ENCODE measurements around the gene OSBPL2.

Gene OSBPL2

DNA sequence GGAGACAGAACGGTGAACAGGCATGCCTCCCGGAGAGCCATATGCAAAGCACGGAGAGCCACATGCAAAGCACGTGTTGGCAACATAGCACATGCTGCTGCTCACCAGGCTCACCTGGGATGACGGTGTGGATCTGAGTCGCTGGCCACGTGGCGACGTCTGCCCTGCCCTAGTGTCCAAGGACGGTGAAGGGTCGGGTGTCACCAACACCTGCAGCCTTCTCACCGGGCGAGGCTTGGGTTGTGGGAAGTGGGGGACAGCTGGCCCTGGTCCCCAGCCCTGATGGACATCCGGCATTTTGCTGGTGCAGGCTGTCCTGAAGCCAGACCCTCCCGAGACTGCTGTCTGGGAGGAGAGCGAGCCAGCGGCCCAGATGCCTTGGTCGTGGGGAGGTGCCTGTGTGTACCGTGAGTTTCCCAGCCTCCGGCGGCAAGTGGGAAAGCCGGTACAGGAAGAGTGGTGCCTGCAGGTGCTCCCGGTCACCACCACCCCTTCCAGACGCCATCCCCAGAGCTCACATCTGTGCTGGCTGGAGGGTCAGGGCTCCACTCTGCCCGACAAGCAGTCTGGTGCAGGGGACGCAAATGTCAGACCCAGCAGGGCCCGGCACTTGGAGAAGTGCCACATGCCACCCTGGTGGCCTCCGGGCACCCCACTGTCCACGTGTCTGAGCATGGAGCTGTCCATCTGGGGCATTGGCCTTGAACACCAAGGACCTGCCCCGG is 58.6 kb downstream of the OSBPL2 start:
- in situ Hi-C loops (cut with HindIII; ENCODE audit: low sequenced_read_pairs): loop anchor here (10.0 kb wide), 3 partner anchors 88 to 248 kb away; partner anchors contain the start of gene RPS21

DNA sequence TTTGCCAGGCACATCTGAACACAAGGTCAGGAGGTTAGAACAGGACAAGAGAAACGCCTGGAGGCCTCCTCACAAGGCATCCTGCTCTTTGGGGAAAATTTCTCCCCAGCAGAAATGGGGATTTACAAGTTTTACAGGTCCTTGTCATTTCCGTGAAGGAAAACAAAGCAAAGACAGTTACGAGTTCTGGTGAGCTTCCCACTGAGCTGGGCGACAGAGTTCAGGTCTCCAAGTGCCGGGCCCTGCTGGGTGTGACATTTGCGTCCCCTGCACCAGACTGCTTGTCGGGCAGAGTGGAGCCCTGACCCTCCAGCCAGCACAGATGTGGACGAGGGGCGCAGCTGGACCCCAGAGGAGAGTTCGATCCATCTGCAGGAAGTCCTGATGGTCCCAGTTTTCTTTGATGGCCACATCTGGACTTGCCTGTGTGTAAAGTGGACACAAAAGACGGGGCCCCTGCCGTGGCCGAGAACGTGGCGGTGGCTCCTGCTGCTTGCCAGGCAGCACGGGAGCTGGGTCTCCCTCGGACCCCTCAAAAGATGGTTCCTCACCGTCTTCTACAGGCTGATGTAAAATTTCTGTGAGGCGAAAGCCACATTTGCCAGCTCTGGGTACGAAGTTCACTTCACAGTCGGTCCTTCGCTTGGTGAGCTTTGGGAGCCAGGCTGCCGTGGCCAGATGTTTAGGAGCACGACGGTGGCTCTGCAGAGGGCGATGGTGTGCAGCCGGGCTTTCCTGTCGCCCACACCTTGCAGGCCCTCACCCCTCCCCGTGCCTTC is 59.3 kb downstream of the OSBPL2 start:
- in situ Hi-C loops (cut with HindIII; ENCODE audit: low sequenced_read_pairs): loop anchor here (10.0 kb wide), 3 partner anchors 87 to 247 kb away; partner anchors contain the start of gene RPS21

DNA sequence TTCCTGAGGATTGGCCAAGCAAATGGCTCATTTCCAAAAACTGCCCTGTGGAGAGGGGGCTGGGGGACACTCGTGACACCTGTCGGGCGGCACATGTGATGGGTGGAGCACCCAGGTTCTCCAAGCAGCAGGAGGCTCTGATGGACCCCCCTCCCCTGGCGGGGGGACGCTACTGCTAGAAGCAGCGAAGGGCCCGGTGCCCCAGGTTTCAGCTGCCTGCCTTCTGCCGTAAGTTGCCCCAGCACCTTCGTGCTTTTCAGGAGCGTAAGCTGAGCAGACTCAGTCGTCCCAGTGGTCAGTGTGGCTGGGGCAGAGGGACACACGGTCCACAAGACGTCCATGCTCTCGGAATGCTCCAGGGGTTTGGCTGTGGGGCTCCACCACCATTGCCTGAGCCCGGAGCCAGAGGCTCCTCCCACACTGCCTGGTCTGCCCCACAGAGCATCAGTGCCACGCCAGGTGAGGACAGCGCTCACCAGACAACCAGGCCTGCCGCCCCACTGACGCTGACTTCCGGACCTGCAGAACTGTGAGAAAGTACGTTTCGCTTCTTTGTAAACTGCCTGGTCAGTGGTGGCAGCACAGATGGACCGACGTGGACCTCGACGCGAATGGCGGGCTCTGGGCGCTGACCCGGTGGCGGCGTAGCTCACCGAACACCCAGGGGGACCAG is 60.4 kb downstream of the OSBPL2 start:
- in situ Hi-C loops (cut with HindIII; ENCODE audit: low sequenced_read_pairs): loop anchor here (10.0 kb wide), 3 partner anchors 86 to 246 kb away; partner anchors contain the start of gene RPS21

DNA sequence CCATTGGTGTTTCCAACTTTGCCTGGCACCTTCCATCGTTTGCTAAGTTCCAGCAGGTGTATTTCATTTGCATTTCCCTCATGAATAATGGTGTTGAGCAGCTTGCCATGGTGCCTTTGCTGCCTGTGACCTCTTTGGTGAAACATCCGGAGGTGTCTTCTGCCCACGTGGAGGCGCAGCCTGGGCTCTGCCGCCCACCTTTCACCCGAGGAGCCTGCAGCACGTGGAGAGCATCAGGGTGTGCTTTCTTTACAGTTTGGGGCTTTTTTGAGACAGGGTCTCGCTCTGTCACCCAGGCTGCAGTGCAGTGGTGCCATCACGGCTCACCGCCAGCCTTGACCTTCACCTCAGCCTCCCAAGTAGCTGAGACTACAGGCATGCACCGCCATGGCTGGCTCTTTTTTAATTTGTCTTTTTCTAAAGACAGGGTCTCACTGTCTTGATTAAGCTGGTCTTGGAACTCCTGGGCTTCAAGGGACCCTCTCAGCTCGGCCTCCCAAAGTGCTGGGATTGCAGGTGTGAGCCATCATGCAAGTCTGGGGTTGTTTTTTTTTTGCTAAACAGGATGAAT is 61.4 kb downstream of the OSBPL2 start:
- in situ Hi-C loops (cut with HindIII; ENCODE audit: low sequenced_read_pairs): loop anchor here (10.0 kb wide), 3 partner anchors 85 to 245 kb away; partner anchors contain the start of gene RPS21

DNA sequence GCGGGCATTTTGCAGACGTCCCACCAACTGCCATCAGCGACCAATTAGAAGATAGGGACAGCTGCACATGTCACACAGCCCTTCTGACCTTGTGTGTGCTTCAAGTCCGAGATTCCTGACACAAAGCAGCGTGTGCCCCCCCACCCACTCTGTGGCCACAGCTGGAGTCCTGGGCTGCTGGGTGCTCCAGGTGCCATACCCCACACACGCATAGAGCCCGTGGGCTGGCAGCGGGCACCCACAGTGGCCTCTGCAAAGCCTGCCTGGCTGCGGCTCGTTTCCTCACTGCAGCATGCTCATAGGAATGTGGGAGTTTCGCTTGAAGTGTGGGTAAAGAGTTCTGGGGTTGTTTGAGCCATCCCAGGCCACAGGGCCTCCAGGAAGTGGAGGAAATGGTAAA is 62.0 kb downstream of the OSBPL2 start:
- in situ Hi-C loops (cut with HindIII; ENCODE audit: low sequenced_read_pairs): no loop called here

DNA sequence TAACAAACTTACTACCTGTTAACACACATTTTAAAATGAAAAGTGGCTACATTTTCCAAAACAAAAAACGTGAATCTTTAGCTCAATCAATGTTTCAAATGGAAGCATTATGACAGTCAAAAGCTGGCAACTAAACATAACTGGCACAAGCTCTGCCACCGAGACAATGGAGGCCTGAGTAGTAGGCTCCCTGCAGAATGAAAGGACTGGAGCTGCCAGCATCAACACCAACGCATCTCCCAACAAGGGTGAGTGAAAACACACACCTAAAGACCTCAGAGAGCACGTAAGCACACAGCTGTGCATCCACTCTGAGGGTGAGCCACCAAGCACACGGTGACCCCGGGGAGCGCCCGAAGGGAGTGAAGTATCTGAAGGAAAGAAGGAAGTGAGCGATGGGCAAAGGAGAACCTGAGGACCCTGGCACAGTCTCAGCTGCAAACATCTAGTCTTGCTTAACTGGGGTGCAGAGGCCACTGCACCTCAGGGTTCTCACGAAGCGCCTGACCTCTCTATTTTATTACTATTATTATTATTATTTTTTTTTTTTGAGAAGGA is 62.9 kb downstream of the OSBPL2 start:
- in situ Hi-C loops (cut with HindIII; ENCODE audit: low sequenced_read_pairs): no loop called here

DNA sequence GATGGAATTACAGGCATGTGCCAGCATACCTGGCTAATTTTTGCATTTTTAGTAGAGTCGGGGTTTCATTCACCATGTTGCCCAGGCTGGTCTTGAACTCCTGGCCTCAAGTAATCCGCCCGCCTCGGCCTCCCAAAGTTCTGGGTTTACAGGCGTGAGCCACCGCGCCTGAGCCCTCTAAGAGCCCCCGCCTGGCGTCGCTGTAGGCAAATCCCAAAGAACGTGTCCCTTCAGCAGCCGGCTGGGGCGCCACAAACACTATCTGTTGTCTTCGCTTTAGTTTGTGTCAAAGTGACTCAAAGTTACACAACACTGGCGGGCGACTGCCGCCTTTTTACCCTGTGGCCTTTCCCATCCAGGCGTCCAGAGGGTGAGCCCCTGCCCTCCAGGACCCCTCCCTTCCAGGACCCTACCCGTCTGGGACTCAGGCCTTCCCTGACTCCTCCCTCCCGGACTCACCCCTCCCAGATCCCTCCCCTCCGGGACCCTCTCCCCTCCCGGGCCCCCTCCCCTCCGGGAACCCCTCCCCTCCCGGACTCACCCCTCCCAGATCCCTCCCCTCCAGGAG is 63.5 kb downstream of the OSBPL2 start:
- in situ Hi-C loops (cut with HindIII; ENCODE audit: low sequenced_read_pairs): no loop called here

DNA sequence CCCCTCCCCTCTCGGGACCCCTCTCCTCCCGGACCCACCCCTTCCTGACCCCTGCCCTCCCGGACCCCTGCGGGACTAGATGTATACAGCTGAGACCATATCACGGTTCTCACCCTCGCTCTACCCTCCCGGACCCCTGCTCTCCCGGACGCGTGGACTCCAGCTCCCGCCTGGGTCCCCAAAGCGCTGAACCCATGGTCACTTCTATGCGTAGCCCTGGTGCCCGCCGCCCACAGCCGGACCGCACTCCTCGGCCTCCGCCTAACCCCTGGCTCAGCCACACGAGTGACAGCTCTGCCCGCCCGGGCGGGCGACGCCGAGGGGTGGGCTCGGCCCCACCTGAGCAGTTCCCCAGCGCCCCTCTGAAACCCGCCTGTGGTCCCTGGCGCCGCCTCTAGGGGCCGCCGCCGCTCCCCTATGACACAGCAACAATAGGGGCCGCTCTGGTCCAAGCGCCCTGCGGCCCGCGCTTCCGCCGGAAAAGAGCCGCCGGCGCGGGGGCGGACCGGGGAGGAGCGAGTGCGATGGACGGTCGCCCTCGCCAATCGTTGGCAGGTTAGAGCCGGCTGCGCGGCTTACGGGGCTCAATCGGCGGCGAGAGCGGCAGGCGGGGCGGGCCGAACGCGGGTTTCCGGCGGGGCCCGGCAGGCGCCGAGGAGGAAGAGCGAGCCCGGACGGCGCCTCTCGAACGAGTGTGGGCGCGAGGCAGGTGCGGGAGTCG is 64.2 kb downstream of the OSBPL2 start, which contains the start of gene ADRM1:
Gene ADRM1 (plus strand): TSS at position 657 of the 721 bp plus-strand sequence. CDS start 572 bp downstream, outside the sequence.
- in situ Hi-C loops (cut with HindIII; ENCODE audit: low sequenced_read_pairs): no loop called here

DNA sequence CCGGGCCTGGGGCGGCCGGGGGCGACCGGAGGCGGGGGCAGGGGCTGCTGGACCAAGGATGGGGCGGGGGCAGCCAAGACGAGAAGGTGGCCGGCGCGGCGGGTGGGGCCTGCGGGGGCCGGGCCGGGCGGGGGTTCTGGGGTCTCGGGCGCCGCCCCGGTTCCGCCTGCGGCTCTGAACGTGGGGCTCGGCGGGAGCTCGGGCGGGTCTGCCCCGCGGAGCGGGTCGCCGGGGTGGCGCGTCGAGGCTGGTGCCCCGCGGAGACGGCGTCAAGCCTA is 64.7 kb downstream of the OSBPL2 start:
- in situ Hi-C loops (cut with HindIII; ENCODE audit: low sequenced_read_pairs): no loop called here

DNA sequence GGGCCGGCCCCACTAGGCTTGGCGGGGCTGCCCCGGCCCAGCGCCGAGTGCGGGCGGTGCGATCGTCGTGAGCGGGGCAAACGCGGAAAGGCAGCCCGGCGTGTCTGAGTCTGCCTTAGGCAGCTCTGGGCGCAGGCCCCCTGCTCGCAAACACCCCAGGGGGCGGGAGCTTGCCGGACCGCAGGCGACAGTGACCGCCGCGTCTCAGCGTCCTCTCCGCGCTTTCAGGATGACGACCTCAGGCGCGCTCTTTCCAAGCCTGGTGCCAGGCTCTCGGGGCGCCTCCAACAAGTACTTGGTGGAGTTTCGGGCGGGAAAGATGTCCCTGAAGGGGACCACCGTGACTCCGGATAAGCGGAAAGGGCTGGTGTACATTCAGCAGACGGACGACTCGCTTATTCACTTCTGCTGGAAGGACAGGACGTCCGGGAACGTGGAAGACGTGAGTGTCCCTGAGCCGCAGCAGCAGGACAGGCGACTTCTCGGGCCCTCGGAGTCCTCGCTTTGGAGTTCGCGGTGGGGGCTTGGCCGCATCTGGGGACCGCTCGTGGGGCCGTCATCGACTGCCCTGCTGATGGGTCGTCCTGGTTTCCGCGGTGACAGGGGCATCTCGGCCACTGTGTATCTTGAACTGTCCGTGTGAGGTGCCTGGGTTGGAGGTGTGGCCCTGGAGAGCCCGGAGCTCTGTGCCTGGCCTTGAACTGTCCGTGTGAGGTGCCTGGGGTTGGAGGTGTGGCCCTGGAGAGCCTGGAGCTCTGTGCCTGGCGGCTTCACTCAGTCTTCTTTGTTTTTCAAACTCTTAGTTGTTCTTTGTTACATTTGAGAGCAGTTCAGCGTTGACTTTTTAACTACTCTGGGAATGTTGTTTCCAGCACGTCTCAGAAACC is 65.3 kb downstream of the OSBPL2 start:
- in situ Hi-C loops (cut with HindIII; ENCODE audit: low sequenced_read_pairs): no loop called here

DNA sequence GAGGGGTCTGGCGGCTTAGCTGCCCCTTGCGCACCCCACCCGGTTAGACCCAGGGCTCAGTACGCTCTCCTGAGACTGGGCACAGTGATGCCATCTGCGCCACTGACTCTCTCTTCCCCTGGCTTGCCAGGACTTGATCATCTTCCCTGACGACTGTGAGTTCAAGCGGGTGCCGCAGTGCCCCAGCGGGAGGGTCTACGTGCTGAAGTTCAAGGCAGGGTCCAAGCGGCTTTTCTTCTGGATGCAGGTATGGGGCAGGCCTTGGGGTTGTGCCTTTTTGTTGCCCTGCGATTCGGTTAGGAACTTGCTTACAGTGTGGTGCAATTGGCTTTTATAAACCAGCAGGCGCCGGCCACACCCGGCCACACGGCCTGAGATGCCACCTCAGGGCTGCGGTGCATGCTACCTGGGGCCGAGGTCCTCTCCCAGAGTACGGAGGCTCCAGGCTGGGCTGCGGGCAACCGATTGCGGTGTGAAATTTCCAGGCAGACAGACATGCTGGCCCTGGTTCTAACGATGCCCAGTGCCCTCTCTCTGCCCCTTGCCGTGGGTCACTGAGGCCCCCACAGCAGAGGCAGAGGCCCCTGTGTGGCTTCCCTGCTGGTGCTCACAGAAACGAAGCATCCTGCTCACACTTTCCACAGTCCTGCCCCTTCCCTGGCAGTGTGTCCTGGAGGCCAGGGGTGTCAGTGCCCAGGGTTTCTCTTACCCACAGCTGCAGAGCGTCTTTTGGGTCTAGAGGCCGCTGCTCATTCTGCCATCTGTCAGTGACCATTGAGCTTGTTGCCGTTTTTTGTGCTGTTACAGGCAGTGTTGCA is 66.2 kb downstream of the OSBPL2 start:
- in situ Hi-C loops (cut with HindIII; ENCODE audit: low sequenced_read_pairs): no loop called here

DNA sequence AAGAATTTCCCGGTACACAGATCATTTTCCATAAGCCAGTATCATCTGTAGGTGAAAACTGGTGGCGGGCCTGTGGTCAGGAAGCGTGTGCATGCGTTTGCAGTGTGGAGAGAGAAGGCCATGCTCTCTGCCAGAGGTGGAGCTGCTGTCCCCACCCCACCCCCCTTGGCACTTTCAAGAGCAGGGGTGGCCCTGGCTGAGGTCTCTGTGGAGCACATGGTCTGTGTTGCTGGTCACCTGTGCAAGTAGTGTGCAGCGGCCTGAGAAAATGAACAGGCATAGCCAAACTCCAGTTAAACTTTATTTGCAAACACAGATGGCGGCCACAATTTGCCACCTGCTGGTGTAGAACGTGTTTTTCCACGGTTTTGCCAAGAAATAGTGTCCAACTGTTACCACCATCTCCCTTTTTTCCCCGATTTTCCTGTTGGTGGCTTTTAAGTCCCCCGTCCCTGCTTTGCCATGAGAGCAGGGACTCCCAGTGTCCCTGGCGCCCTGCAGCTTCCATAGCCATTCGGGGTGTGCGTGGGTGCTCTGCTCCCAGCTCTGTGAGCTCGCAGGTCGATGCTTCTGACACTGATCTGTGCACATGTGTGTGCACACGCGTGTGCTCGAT is 66.9 kb downstream of the OSBPL2 start:
- in situ Hi-C loops (cut with HindIII; ENCODE audit: low sequenced_read_pairs): no loop called here

DNA sequence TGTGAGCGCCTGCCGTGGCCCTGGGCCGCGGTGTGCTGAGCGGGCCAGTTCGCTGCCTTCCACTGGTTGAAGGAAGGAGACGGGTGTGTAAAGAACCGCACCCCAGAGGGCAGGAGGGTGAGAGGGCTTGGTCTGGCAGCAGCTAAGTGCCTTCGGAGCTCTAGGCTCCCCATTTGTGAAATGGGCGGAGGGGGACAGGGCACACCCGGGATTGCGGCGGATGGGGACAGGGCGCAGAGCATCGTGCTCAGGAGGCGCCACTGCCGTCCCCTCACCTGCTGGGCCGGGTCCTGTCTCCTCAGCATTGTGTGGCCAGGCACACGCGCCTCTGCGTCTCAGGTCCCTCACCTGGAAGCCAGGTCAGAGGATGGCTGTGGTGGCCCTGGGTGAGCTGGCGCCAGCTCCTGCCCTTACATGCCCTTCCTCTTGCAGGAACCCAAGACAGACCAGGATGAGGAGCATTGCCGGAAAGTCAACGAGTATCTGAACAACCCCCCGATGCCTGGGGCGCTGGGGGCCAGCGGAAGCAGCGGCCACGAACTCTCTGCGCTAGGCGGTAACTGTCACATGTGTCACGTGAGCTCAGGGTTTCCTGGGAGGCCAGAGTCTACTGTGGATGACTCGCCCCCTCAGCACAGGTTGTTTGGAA is 67.6 kb downstream of the OSBPL2 start:
- in situ Hi-C loops (cut with HindIII; ENCODE audit: low sequenced_read_pairs): no loop called here

DNA sequence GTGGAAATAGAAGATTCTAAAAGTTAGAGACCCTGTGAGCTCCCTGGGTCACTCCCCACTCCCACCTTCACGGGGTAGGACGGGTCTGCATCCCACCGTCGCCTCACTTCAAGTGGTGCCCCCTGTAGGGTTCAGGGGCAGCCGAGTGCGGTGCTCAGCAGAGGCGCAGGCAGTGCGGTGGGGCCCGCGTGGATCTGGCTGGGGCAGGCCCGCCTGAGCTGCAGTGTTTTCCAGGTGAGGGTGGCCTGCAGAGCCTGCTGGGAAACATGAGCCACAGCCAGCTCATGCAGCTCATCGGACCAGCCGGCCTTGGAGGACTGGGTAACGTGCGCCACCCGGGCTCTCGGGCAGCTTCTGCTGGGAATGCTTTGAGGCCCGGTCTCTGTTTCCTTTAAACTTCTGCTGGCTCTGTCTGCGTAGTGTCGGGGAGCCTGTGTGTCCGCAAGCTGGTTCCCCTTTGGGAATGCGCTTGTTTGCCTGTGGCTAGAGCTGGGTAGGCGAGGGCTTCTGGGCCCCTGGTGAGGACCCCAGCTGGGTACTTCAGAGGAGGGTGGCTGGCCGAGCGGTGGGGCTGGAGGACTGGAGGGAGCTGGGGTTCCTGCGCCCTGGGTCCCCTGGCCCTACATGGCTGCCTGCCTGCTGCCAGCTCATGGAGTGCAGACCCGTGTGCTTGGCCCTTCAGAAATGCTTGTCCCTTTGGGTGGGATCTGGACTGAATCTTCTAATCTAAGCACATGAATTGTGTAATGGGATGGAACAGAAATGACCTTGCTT is 68.3 kb downstream of the OSBPL2 start:
- in situ Hi-C loops (cut with HindIII; ENCODE audit: low sequenced_read_pairs): no loop called here

DNA sequence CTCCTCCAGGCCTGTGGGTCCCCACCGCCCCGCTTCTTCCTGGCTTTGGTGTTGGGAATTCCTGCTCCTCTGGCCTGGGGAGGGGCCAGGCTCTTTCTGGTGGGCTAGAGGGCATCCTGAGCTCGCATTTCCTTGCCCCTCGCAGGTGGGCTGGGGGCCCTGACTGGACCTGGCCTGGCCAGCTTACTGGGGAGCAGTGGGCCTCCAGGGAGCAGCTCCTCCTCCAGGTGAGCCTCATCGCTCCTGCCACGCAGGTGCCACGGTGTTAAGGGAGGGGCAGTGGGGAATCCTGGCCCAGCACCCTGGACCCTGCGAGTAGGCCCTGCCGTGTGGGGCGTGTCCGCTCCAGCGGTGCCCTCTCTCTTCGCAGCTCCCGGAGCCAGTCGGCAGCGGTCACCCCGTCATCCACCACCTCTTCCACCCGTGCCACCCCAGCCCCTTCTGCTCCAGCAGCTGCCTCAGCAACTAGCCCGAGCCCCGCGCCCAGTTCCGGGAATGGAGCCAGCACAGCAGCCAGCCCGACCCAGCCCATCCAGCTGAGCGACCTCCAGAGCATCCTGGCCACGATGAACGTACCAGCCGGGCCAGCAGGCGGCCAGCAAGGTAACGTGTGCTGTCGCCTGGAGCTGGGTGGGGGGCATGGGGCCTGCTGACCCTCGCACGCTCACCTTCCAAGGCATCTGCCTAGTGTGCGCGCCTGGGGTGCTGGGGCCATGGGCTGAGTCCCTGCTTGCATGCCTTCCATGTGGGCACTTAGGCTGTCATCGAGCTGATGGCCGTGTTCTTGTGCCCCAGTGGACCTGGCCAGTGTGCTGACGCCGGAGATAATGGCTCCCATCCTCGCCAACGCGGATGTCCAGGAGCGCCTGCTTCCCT is 69.1 kb downstream of the OSBPL2 start:
- in situ Hi-C loops (cut with HindIII; ENCODE audit: low sequenced_read_pairs): no loop called here

Measured in endothelial cell of hepatic sinusoid (primary cell).